Esophagus muscularis mucosa (tissue), 4 donors: ENCODE results near the gene DNAJC5.

Experiments used
- CTCF ChIP-seq, 3 experiments: fragments of 200-600 bp in 2 of 3; fragments of 450-650 bp in 1 of 3; sonication (generic) in 2 of 3; IDR thresholded peaks; one replicate each; pipeline ENCODE4 v1.5.1; 2017 to 2019; ENCODE audit warnings: antibody characterized with exemption in 3 of 3, mild to moderate bottlenecking in 2 of 3, moderate library complexity in 1 of 3
- EP300 ChIP-seq: sonication (generic); formaldehyde crosslinking; IDR thresholded peaks from one replicate; pipeline ENCODE4 v1.6.1; 2017; ENCODE audit warnings: antibody characterized with exemption
- POLR2AphosphoS5 ChIP-seq, 2 donors: sonication (generic); formaldehyde crosslinking; IDR thresholded peaks; one replicate each; pipeline ENCODE4 v1.6.1; 2017; ENCODE audit warnings: antibody characterized with exemption in 2 of 2

- no peak for TF ChIP-seq EP300
- TF ChIP-seq POLR2AphosphoS5 (IDR thresholded peaks at IDR 0.05) = no peak
- TF ChIP-seq CTCF (IDR thresholded peaks at IDR 0.05) = no peak
Observed at GRCh38 chr20:63886054-63886419, 8.9 kb upstream of the DNAJC5 start.
